GM12801 (cell line): ENCODE measurements around the gene SLC9A9.

Experiments
- CTCF ChIP-seq: IDR thresholded peaks from one replicate; pipeline ENCODE4 v1.5.1; 2011; ENCODE audit warnings: control low read depth; ENCODE audit not compliant: insufficient read length; ENCODE audit errors: extremely low read depth

Gene SLC9A9

GRCh38 chr3:143330296-143330868, 517.9 kb downstream of the SLC9A9 start:
- TF ChIP-seq CTCF, result no peak

GRCh38 chr3:143329567-143330211, 518.6 kb downstream of the SLC9A9 start:
- no peak for TF ChIP-seq CTCF

GRCh38 chr3:143328451-143328850, 519.8 kb downstream of the SLC9A9 start:
- no peak for TF ChIP-seq CTCF

DNA sequence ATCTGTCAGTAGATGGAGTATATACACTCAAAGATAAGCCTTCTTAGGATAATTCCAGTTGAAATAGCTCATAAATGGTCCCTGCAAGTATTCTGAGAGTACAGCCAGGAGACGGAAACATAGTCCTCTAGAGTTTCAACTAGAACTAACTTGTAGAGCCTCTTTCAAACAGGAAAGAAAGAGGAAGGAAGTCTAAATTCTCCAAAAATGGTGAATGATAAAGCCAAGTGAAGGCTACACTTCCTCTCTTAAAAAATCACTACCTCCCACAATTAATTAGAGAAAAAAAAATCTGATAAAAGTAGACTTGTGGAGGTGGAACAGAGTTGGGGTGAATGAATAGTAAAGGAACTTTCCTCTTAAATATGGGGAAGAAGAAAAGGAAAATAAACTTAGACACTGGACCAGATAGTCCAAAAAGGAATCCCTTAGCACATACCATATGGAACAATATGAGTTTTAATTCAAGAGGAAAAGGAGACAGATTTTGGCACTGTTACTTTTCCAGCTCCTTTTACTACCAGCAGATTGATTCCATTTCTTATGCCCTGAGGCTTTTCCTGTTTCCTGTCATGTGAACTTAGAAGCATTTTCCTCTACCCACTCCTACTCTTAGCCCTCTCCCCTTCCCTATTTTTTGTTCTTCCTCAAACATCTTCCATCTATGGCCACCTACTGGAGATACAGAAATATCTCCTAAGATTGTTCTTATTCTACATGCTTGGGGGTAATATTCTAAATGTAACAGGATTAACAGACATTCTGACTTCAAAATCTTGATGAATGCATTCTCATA, 521.1 kb downstream of the SLC9A9 start:
- no peak for TF ChIP-seq CTCF

DNA sequence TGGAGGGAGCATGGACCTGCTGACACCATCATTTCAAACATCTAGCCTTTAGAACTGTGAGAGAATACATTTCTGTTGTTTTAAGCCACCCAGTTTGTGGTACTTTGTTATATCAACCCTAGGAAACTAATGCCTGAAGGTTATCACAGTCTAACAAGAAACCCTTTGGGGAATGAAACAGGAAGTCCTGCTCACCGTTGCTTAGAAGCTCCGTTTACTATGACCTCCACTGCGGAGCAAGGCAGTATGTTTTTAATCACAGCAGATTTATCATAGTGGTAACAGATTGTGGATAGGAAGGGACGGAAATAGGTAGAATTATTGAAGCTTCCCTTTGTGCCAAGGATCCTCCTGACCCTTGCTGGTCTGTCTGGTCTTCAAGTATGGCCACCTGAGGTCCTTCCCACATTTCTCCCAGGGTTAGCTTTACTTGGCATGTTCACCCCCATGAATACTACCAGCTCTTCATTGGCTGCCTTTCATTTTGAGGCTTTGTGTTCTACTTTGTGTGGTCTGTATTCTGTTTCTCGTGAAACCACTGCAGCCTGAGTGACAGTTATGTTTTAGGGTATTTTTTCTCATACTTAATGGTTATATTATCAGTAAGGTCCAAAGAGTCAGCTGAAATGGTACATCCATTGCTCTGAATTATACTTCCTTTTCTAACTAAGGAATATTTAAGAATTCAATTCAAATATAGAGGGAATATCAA, 527.1 kb downstream of the SLC9A9 start:
- no peak for TF ChIP-seq CTCF

GRCh38 chr3:143315766-143316165, 532.5 kb downstream of the SLC9A9 start:
- no peak for TF ChIP-seq CTCF

DNA sequence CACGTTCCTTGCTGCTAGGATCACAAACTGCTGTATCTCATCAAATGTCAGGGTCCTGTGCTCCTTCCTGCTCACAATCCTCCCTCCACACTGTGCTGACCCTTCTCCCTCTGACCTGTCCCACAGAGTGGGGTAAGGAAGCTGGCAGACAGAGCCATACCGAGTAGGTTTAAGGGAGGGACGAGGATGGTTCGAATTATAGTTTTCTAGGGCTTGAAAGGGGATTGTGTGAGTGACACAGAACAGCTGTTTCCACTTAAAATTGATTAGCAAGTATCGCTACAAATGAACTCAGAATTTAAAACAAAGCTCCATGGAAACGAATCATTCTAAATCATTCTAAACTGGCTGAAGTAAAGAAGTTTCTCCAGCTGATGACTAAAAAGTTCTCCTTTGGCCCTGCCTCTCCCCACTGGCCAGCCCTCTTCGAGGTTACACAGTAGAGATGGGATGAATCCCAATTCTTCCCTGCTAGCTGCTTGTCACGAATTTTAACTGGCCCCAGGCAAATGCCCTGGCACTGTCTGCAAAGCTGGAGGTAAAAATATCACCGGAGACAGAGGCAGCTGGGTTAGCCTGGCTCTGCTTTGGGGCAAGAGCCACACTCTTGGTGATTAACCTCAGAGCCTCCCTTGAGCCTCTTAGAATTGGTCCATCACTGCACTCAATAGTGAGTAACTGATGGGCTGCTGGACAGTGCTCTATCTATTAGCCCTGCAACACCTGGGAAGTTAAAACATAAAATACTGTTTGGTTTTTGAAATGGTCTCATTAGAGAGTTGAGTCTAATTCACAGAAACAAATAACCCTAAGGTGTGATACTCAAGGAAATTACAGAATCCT, 533.8 kb downstream of the SLC9A9 start:
- TF ChIP-seq CTCF, result no peak
